HepG2 (cell line): ENCODE results near the gene HMMR. TPM values are rescaled to one million over a fixed set of nuclear protein-coding genes. Genes with fewer than 3 reads are reported as not detected.

ENCODE experiments used
- HDAC6 ChIP-seq: fragments of 200-600 bp; sonication (generic); IDR thresholded peaks from 2 replicates; pipeline ENCODE4 v1.7.0; 2017; ENCODE audit warnings: mild to moderate bottlenecking, antibody characterized with exemption, low read length, low read depth
- KLF13 ChIP-seq: sonication (generic); formaldehyde crosslinking; IDR thresholded peaks from 2 replicates; pipeline ENCODE4 v1.4.0; 2020; ENCODE audit warnings: mild to moderate bottlenecking, missing genetic modification reagents
- KLF6 ChIP-seq: IDR thresholded peaks from 2 replicates; pipeline ENCODE4 v1.8.0; 2016; ENCODE audit warnings: missing biosample characterization, missing genetic modification reagents
- MED8 ChIP-seq: sonication (generic); formaldehyde crosslinking; IDR thresholded peaks from 2 replicates; pipeline ENCODE4 v1.8.1; 2023; ENCODE audit warnings: mild to moderate bottlenecking, missing genetic modification reagents; ENCODE audit not compliant: insufficient replicate concordance
- MTA1 ChIP-seq: sonication (generic); formaldehyde crosslinking; IDR thresholded peaks from 2 replicates; pipeline ENCODE4 v1.4.0; 2020; ENCODE audit warnings: missing genetic modification reagents, mild to moderate bottlenecking, borderline replicate concordance
- NR2F1 ChIP-seq, 2 experiments: fragments of 450-650 bp in 1 of 2; formaldehyde crosslinking in 1 of 2; IDR thresholded peaks; 2 replicates each; pipeline versions ENCODE4 v1.5.0 to v1.6.1; 2016 to 2020; ENCODE audit warnings: mild to moderate bottlenecking in 1 of 2, missing compliant biosample characterization in 1 of 2, missing genetic modification reagents in 1 of 2, moderate library complexity in 1 of 2
- RXRA ChIP-seq: sonication (generic); formaldehyde crosslinking; IDR thresholded peaks from 2 replicates; pipeline ENCODE4 v1.5.1; 2020; ENCODE audit warnings: missing genetic modification reagents
- SATB2 ChIP-seq: sonication (generic); formaldehyde crosslinking; IDR thresholded peaks from 2 replicates; pipeline ENCODE4 v1.5.0; 2020; ENCODE audit warnings: missing genetic modification reagents
- ZEB1 ChIP-seq: IDR thresholded peaks from 2 replicates; pipeline ENCODE4 v1.6.1; 2012; ENCODE audit warnings: mild to moderate bottlenecking, low read depth, inconsistent platforms; ENCODE audit not compliant: insufficient replicate concordance
- ZNF234 ChIP-seq: sonication (generic); formaldehyde crosslinking; conservative IDR thresholded peaks from 2 replicates; pipeline ENCODE4 v1.5.1; 2020; ENCODE audit warnings: mild to moderate bottlenecking, missing genetic modification reagents
- ZNF317 ChIP-seq: sonication (generic); formaldehyde crosslinking; IDR thresholded peaks from 2 replicates; pipeline ENCODE4 v1.5.0; 2020; ENCODE audit warnings: mild to moderate bottlenecking, missing genetic modification reagents
- ZNF773 ChIP-seq: sonication (generic); formaldehyde crosslinking; IDR thresholded peaks from 2 replicates; pipeline ENCODE4 v1.4.0; 2020; ENCODE audit warnings: missing genetic modification reagents, borderline replicate concordance
- polyA plus RNA-seq, 8 experiments: library from polyadenylated mRNA; depleted of rRNA in 3 of 8; stranded (reverse) in 7 of 8; unstranded in 1 of 8; fragments of >200 nt; fragmentation: Illumina TruSeq in 4 of 8; extraction: Trizol in 4 of 8; gene quantifications; 2 replicates each; pipeline versions ENCODE4 v1.2.1 to v1.2.3, GENCODE V29; 2011 to 2016; ENCODE audit warnings: low read depth in 4 of 8, missing spikeins in 1 of 8, mixed read lengths in 1 of 8; ENCODE audit not compliant: insufficient read depth in 1 of 8
- total RNA-seq, 5 experiments: library from RNA; depleted of rRNA; stranded (reverse); fragments of >200 nt; fragmentation: Illumina TruSeq; extraction: Trizol; gene quantifications; 2 replicates each; pipeline ENCODE4 v1.2.3, GENCODE V29; 2016; ENCODE audit warnings: low read depth in 1 of 5
- TF ChIP-seq, protein P1 (sequence below): sonication (generic); formaldehyde crosslinking; IDR thresholded peaks from 2 replicates; pipeline ENCODE4 v1.4.0; 2020; ENCODE audit warnings: mild to moderate bottlenecking, missing genetic modification reagents, borderline replicate concordance
- TF ChIP-seq, protein P2 (sequence below): sonication (generic); formaldehyde crosslinking; IDR thresholded peaks from 2 replicates; pipeline ENCODE4 v1.8.0; 2022; ENCODE audit warnings: mild to moderate bottlenecking, missing genetic modification reagents, moderate library complexity
- TF ChIP-seq, protein P3 (sequence below): sonication (generic); formaldehyde crosslinking; IDR thresholded peaks from 2 replicates; pipeline ENCODE4 v1.5.0; 2020; ENCODE audit warnings: missing genetic modification reagents
- TF ChIP-seq, protein P4 (sequence below): sonication (generic); formaldehyde crosslinking; IDR thresholded peaks from 2 replicates; pipeline ENCODE4 v1.4.0; 2020; ENCODE audit warnings: missing genetic modification reagents, borderline replicate concordance
- TF ChIP-seq, protein P5 (sequence below): sonication (generic); formaldehyde crosslinking; IDR thresholded peaks from 2 replicates; pipeline ENCODE4 v1.4.0; 2020; ENCODE audit warnings: missing genetic modification reagents
- TF ChIP-seq, protein P6 (sequence below): sonication (generic); formaldehyde crosslinking; IDR thresholded peaks from 2 replicates; pipeline ENCODE4 v1.5.0; 2020; ENCODE audit warnings: mild to moderate bottlenecking, missing genetic modification reagents, moderate library complexity

HMMR gene
- total and polyA plus RNA-seq, 2 of the 13 experiments (the other 11 are each of a cell fraction or from before 2014, with no cell fraction given) = 8.5 to 48.3 TPM

DNA sequence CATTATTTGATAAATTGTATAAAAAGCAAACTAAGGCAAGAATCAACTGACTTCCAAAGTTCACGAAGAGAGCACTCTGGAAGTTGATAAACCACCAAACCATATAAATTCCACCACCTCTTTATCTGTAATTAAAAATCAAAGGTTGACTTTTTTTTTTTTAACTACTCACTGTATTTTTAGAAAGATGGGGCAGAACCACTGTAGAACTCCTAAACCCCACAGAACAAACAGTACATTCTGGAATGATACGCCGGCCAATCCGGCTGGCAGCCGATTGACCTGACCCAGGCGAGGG, 23.5 kb upstream of the HMMR start (continued):
- TF ChIP-seq, protein P1, sequence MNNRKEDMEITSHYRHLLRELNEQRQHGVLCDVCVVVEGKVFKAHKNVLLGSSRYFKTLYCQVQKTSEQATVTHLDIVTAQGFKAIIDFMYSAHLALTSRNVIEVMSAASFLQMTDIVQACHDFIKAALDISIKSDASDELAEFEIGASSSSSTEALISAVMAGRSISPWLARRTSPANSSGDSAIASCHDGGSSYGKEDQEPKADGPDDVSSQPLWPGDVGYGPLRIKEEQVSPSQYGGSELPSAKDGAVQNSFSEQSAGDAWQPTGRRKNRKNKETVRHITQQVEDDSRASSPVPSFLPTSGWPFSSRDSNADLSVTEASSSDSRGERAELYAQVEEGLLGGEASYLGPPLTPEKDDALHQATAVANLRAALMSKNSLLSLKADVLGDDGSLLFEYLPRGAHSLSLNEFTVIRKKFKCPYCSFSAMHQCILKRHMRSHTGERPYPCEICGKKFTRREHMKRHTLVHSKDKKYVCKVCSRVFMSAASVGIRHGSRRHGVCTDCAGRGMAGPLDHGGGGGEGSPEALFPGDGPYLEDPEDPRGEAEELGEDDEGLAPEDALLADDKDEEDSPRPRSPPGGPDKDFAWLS = no peak
- no peak for TF ChIP-seq KLF13
- TF ChIP-seq, protein P2, sequence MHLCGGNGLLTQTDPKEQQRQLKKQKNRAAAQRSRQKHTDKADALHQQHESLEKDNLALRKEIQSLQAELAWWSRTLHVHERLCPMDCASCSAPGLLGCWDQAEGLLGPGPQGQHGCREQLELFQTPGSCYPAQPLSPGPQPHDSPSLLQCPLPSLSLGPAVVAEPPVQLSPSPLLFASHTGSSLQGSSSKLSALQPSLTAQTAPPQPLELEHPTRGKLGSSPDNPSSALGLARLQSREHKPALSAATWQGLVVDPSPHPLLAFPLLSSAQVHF (CRISPR knock-in tag) = no peak
- 0 out of 2 replicates have a peak, but pooled peaks have one; percentile 11 for TF ChIP-seq ZNF234 (CRISPR knock-in tag)
- TF ChIP-seq ZNF317 (CRISPR knock-in tag) = 0 out of 2 replicates have a peak, but pooled peaks have one; percentile 7
- no peak for TF ChIP-seq ZNF773 (CRISPR knock-in tag)
- TF ChIP-seq, protein P3, sequence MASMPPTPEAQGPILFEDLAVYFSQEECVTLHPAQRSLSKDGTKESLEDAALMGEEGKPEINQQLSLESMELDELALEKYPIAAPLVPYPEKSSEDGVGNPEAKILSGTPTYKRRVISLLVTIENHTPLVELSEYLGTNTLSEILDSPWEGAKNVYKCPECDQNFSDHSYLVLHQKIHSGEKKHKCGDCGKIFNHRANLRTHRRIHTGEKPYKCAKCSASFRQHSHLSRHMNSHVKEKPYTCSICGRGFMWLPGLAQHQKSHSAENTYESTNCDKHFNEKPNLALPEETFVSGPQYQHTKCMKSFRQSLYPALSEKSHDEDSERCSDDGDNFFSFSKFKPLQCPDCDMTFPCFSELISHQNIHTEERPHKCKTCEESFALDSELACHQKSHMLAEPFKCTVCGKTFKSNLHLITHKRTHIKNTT (CRISPR knock-in tag) = no peak
- TF ChIP-seq RXRA (CRISPR knock-in tag) = no peak
- no peak for TF ChIP-seq MED8
- TF ChIP-seq, protein P4, sequence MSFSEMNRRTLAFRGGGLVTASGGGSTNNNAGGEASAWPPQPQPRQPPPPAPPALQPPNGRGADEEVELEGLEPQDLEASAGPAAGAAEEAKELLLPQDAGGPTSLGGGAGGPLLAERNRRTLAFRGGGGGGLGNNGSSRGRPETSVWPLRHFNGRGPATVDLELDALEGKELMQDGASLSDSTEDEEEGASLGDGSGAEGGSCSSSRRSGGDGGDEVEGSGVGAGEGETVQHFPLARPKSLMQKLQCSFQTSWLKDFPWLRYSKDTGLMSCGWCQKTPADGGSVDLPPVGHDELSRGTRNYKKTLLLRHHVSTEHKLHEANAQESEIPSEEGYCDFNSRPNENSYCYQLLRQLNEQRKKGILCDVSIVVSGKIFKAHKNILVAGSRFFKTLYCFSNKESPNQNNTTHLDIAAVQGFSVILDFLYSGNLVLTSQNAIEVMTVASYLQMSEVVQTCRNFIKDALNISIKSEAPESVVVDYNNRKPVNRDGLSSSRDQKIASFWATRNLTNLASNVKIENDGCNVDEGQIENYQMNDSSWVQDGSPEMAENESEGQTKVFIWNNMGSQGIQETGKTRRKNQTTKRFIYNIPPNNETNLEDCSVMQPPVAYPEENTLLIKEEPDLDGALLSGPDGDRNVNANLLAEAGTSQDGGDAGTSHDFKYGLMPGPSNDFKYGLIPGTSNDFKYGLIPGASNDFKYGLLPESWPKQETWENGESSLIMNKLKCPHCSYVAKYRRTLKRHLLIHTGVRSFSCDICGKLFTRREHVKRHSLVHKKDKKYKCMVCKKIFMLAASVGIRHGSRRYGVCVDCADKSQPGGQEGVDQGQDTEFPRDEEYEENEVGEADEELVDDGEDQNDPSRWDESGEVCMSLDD (CRISPR knock-in tag) = 0 out of 2 replicates have a peak, but pooled peaks have one; percentile 27
- TF ChIP-seq, protein P5, sequence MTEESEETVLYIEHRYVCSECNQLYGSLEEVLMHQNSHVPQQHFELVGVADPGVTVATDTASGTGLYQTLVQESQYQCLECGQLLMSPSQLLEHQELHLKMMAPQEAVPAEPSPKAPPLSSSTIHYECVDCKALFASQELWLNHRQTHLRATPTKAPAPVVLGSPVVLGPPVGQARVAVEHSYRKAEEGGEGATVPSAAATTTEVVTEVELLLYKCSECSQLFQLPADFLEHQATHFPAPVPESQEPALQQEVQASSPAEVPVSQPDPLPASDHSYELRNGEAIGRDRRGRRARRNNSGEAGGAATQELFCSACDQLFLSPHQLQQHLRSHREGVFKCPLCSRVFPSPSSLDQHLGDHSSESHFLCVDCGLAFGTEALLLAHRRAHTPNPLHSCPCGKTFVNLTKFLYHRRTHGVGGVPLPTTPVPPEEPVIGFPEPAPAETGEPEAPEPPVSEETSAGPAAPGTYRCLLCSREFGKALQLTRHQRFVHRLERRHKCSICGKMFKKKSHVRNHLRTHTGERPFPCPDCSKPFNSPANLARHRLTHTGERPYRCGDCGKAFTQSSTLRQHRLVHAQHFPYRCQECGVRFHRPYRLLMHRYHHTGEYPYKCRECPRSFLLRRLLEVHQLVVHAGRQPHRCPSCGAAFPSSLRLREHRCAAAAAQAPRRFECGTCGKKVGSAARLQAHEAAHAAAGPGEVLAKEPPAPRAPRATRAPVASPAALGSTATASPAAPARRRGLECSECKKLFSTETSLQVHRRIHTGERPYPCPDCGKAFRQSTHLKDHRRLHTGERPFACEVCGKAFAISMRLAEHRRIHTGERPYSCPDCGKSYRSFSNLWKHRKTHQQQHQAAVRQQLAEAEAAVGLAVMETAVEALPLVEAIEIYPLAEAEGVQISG = no peak
- peak; percentile 45; a peak in 2 of 4 replicates for TF ChIP-seq NR2F1 (CRISPR knock-in tag; IDR thresholded peaks at IDR 0.05)
- peak; percentile 10 for TF ChIP-seq ZEB1
- TF ChIP-seq, protein P6, sequence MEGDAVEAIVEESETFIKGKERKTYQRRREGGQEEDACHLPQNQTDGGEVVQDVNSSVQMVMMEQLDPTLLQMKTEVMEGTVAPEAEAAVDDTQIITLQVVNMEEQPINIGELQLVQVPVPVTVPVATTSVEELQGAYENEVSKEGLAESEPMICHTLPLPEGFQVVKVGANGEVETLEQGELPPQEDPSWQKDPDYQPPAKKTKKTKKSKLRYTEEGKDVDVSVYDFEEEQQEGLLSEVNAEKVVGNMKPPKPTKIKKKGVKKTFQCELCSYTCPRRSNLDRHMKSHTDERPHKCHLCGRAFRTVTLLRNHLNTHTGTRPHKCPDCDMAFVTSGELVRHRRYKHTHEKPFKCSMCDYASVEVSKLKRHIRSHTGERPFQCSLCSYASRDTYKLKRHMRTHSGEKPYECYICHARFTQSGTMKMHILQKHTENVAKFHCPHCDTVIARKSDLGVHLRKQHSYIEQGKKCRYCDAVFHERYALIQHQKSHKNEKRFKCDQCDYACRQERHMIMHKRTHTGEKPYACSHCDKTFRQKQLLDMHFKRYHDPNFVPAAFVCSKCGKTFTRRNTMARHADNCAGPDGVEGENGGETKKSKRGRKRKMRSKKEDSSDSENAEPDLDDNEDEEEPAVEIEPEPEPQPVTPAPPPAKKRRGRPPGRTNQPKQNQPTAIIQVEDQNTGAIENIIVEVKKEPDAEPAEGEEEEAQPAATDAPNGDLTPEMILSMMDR (CRISPR knock-in tag) = no peak
- TF ChIP-seq MTA1 (CRISPR knock-in tag) = no peak
- no peak for TF ChIP-seq HDAC6
- no peak for TF ChIP-seq SATB2 (CRISPR knock-in tag)
- TF ChIP-seq KLF6 = 0 out of 2 replicates have a peak, but pooled peaks have one; percentile 17
